Hepatocyte (in vitro differentiated cells): Measurements from ENCODE around the gene OTOP3.

Experiments
- CTCF ChIP-seq: fragments of 200-600 bp; sonication (generic); IDR thresholded peaks from 2 replicates; pipeline ENCODE4 v1.5.1; 2016; ENCODE audit warnings: antibody characterized with exemption, mild to moderate bottlenecking; ENCODE audit not compliant: poor library complexity
- EZH2 ChIP-seq: fragments of 200-600 bp; sonication (generic); IDR thresholded peaks from 2 replicates; pipeline ENCODE4 v1.6.1; 2016; ENCODE audit warnings: antibody characterized with exemption, mild to moderate bottlenecking, borderline replicate concordance

GRCh38 chr17:74962622-74963394 lies 27.1 kb downstream of the OTOP3 start:
- TF ChIP-seq CTCF (no peak), EZH2 (no peak)
